Small intestine (tissue), 7 donors: ENCODE data around the gene FCRL5. TPM values are rescaled to one million over a fixed set of nuclear protein-coding genes. Genes with fewer than 3 reads are reported as not detected.
"Not testable (repeated sequence)": the region's sequence is repeated elsewhere in the genome, so short reads cannot be mapped to it uniquely, and the experiment has no call there.

Experiments used
- DNase-seq, 2 donors: peaks; one replicate each; pipeline versions ENCODE4 v3.0.0 to v3.0.0-alpha.2; 2013
- FAIRE-seq: peaks from 2 replicates; lab custom pipeline; 2012; peaks lifted over from hg19 to GRCh38; lab: Jason Lieb, UNC
- H3K27ac ChIP-seq, 3 donors: one replicate each; pipeline ENCODE4 v1.5.1; 2013; ENCODE audit warnings: low read length in 2 of 3, mild to moderate bottlenecking in 2 of 3, control low read depth in 1 of 3, inconsistent platforms in 1 of 3, low read depth in 1 of 3, moderate library complexity in 1 of 3
- H3K27me3 ChIP-seq, 3 donors: one replicate each; pipeline ENCODE4 v1.6.1; 2013; ENCODE audit warnings: low read length in 3 of 3, inconsistent platforms in 1 of 3; ENCODE audit not compliant: control insufficient read depth in 3 of 3, insufficient read depth in 3 of 3
- H3K36me3 ChIP-seq, 3 donors: one replicate each; pipeline ENCODE4 v1.6.1; 2013; ENCODE audit warnings: low read length in 3 of 3, inconsistent platforms in 1 of 3, low read depth in 1 of 3, mild to moderate bottlenecking in 1 of 3, moderate library complexity in 1 of 3; ENCODE audit not compliant: control insufficient read depth in 3 of 3, insufficient read depth in 2 of 3
- H3K4me1 ChIP-seq, 3 donors: one replicate each; pipeline ENCODE4 v1.6.1; 2013; ENCODE audit warnings: low read length in 2 of 3, inconsistent platforms in 1 of 3, low read depth in 1 of 3, mild to moderate bottlenecking in 1 of 3, moderate library complexity in 1 of 3; ENCODE audit not compliant: control insufficient read depth in 3 of 3, insufficient read depth in 2 of 3
- H3K4me3 ChIP-seq, 3 donors: one replicate each; pipeline ENCODE4 v1.5.1; 2013; ENCODE audit warnings: low read length in 3 of 3, control low read depth in 1 of 3, inconsistent platforms in 1 of 3, low read depth in 1 of 3, mild to moderate bottlenecking in 1 of 3, moderate library complexity in 1 of 3
- H3K9me3 ChIP-seq, 2 donors: one replicate each; pipeline ENCODE4 v1.6.1; 2013; ENCODE audit warnings: low read depth in 1 of 2, low read length in 1 of 2; ENCODE audit not compliant: control insufficient read depth in 2 of 2, insufficient read depth in 1 of 2
- WGBS, 3 donors: extraction: QIAGEN DNeasy Blood & Tissue Kit; methylation state at CpG; one replicate each; pipeline ENCODE4 v1.1.7; 2013; 5-methylcytosine and 5-hydroxymethylcytosine counted together
- polyA plus RNA-seq, 4 donors: library from polyadenylated mRNA; stranded (reverse) in 3 of 4; unstranded in 1 of 4; fragments of 200-250 nt in 3 of 4; fragments of 120-200 nt in 1 of 4; gene quantifications; one replicate each; pipeline versions ENCODE4 v1.2.1 to v1.2.3, GENCODE V29; 2013
- donor health status: healthy with polysubstance abuse.
- donor health status: control.
- donor health status: control.
- donor health status: Bipolar disorder and iron deficiency.
- donor health status: healthy.

FCRL5 gene
- polyA plus RNA-seq, 4 donors = 0.22 to 2.7 (median 1.1) TPM

DNA sequence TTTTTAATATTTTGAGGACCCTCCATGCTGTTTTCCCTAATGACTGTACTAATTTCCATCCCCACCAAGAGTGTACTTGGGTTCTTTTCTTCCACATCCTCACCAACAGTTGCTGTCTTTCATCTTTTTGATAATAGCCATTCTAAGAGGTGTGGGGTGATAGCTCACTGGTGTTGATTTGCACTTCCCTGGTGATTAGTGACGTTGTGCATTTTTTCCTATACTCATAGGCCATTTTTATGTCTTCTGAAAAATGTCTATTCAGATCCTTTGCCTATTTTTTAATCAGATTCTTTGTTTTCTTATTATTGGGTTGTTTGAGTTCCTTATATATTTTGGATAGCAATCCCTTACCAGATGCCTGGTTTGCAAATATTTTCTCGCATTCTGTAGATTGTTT, 64.2 kb downstream of the FCRL5 start:
- no peak for DNase-seq
- peaks cover 0 to 5% (median 0%) of the 10 kb centered on the region in 3 donors for H3K4me1 ChIP-seq
- no peaks in the 10 kb centered on the region for H3K9me3 ChIP-seq
- H3K4me3 ChIP-seq = no peak overlapping the region
- no peak overlapping the region for H3K27ac ChIP-seq
- FAIRE-seq = no peak
- 79 to 88% (median 79%) methylated on average over 2 of the region's 2 CpGs for WGBS, 3 donors
- no peaks in the 10 kb centered on the region for H3K36me3 ChIP-seq
- H3K27me3 ChIP-seq = no peaks in the 10 kb centered on the region

- no peaks in the 10 kb centered on the region for H3K9me3 ChIP-seq
Observed at GRCh38 chr1:157487504-157487903, 64.8 kb downstream of the FCRL5 start.

GRCh38 chr1:157487096-157487495, 65.2 kb downstream of the FCRL5 start:
- WGBS, 3 donors = 19 to 46% (median 45%) methylated on average over 2 of the region's 2 CpGs

More at GRCh38 chr1:157487504-157487903, 64.8 kb downstream of the FCRL5 start:
- DNase-seq (no peak), FAIRE-seq (no peak)
- Histone ChIP-seq H3K4me1 (peaks cover 0 to 5% (median 0%) of the 10 kb centered on the region in 3 donors), H3K27me3 (no peaks in the 10 kb centered on the region), H3K4me3 (no peak overlapping the region), H3K36me3 (no peaks in the 10 kb centered on the region), H3K27ac (no peak overlapping the region)
- WGBS, 3 donors = 79 to 85% (median 84%) methylated on average over 1 of the region's 1 CpG

GRCh38 chr1:157486400-157486799, 65.9 kb downstream of the FCRL5 start:
- not testable (repeated sequence) for H3K27ac ChIP-seq, H3K36me3 ChIP-seq, H3K4me3 ChIP-seq, H3K9me3 ChIP-seq, H3K27me3 ChIP-seq, H3K4me1 ChIP-seq, FAIRE-seq, DNase-seq
- WGBS, 3 donors = 78 to 93% (median 88%) methylated on average over 2 of the region's 2 CpGs

More at GRCh38 chr1:157487096-157487495, 65.2 kb downstream of the FCRL5 start:
- FAIRE-seq (no peak), DNase-seq (no peak)
- H3K4me3 ChIP-seq = no peak overlapping the region
- H3K27ac ChIP-seq = no peak overlapping the region
- H3K27me3 ChIP-seq = no peaks in the 10 kb centered on the region
- H3K36me3 ChIP-seq = no peaks in the 10 kb centered on the region
- H3K4me1 ChIP-seq = peaks cover 0 to 5% (median 0%) of the 10 kb centered on the region in 3 donors
- no peaks in the 10 kb centered on the region for H3K9me3 ChIP-seq

- H3K36me3 ChIP-seq = no peaks in the 10 kb centered on the region
- peaks cover 0 to 5% (median 0%) of the 10 kb centered on the region in 3 donors for H3K4me1 ChIP-seq
- no peak for DNase-seq
- H3K4me3 ChIP-seq = no peak overlapping the region
- WGBS, 3 donors = 92 to 93% (median 93%) methylated on average over 3 of the region's 3 CpGs
- no peaks in the 10 kb centered on the region for H3K27me3 ChIP-seq
- no peaks in the 10 kb centered on the region for H3K9me3 ChIP-seq
- H3K27ac ChIP-seq = no peak overlapping the region
- FAIRE-seq = no peak
Observed at GRCh38 chr1:157485793-157486192, 66.5 kb downstream of the FCRL5 start.

DNA sequence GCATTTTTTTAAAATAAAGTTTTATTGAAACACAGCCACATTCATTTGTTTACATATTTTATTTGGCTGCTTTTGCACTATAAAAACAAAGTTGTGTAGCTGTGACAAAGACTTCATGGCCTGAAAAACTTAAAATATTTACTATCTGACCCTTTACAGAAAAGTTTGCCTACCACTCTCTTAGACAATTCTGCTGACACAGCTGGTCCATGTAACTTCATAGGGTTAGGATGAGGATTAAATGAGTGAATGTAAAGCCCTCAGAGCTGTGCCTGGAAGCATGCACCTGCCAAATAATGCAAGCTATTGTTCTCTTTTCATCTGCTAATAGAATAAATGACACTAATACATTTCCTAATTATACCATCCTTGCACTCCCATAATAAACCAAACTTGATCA, 67.7 kb downstream of the FCRL5 start:
- no peak for FAIRE-seq
- no peak overlapping the region for H3K4me3 ChIP-seq

DNA sequence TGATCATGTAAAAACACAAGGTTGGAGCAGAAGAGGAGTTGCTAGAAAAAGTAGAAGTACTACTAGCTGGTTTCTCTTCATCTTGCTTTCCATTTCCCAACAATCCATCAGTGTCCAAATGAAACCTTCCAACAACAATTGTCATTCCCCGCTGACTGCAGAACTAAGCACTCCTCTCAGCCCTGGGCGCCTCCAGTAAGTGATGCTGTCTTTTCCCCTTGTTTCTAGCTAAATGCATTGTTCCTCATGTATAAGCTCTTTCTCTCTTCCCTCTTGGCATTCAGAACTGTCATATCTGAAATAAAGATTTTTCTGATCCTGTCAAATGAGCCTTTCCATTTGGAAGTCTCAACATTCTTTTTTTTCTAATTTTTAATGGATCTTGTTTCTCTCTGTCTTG, 68.7 kb downstream of the FCRL5 start:
- H3K9me3 ChIP-seq = peaks cover 0 to 8% of the 10 kb centered on the region in 2 donors
- FAIRE-seq (no peak), DNase-seq (no peak)
- no peak overlapping the region for H3K27ac ChIP-seq
- H3K4me3 ChIP-seq = no peak overlapping the region
- H3K36me3 ChIP-seq = no peaks in the 10 kb centered on the region
- 68 to 93% (median 73%) methylated on average over 2 of the region's 2 CpGs for WGBS, 3 donors
- no peaks in the 10 kb centered on the region for H3K27me3 ChIP-seq
- no peaks in the 10 kb centered on the region for H3K4me1 ChIP-seq

More for the DNA sequence above, 67.7 kb downstream of the FCRL5 start:
- Histone ChIP-seq H3K27me3 (no peaks in the 10 kb centered on the region), H3K36me3 (no peaks in the 10 kb centered on the region), H3K9me3 (no peaks in the 10 kb centered on the region), H3K27ac (no peak overlapping the region), H3K4me1 (no peaks in the 10 kb centered on the region)
- no peak for DNase-seq

DNA sequence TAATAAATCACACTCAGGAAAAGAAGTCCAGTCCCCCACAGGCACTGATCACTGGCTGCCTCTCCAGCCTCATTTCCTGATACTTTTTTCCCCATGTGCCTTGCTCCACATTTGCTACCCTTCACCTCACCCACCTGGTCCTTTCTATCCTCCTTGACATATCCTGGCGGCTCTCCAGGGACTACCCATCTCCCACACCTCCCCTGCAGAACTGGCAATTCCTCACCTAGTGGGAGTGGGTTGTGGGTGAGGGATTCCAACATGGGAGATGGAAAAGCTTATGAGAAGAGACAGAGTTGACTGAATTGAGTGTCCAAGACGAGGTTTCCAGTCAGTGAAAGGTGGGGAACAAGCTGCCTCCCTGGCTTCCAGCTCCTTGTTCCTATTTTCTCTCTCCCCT, 69.6 kb downstream of the FCRL5 start:
- Histone ChIP-seq H3K9me3 (peaks cover 0 to 13% of the 10 kb centered on the region in 2 donors), H3K4me1 (no peaks in the 10 kb centered on the region), H3K27ac (no peak overlapping the region), H3K4me3 (no peak overlapping the region), H3K36me3 (no peaks in the 10 kb centered on the region), H3K27me3 (no peaks in the 10 kb centered on the region)
- FAIRE-seq = no peak
- DNase-seq = no peak
- WGBS, 3 donors = 42 to 62% (median 43%) methylated on average over 2 of the region's 2 CpGs

GRCh38 chr1:157482174-157482573, 70.1 kb downstream of the FCRL5 start:
- H3K36me3 ChIP-seq = no peaks in the 10 kb centered on the region
- no peaks in the 10 kb centered on the region for H3K27me3 ChIP-seq
- no peaks in the 10 kb centered on the region for H3K4me1 ChIP-seq
- no peak overlapping the region for H3K4me3 ChIP-seq
- DNase-seq = no peak
- peaks cover 0 to 18% of the 10 kb centered on the region in 2 donors for H3K9me3 ChIP-seq
- no peak overlapping the region for H3K27ac ChIP-seq
- FAIRE-seq = no peak
